Small intestine (tissue), 7 donors: ENCODE measurements around the gene CARD9. TPM values are rescaled to one million over a fixed set of nuclear protein-coding genes. Genes with fewer than 3 reads are reported as not detected.

Experiments
- DNase-seq, 2 donors: peaks; one replicate each; pipeline versions ENCODE4 v3.0.0 to v3.0.0-alpha.2; 2013
- FAIRE-seq: peaks from 2 replicates; lab custom pipeline; 2012; peaks lifted over from hg19 to GRCh38; lab: Jason Lieb, UNC
- H3K27ac ChIP-seq, 3 donors: one replicate each; pipeline ENCODE4 v1.5.1; 2013; ENCODE audit warnings: low read length in 2 of 3, mild to moderate bottlenecking in 2 of 3, control low read depth in 1 of 3, inconsistent platforms in 1 of 3, low read depth in 1 of 3, moderate library complexity in 1 of 3
- H3K27me3 ChIP-seq, 3 donors: one replicate each; pipeline ENCODE4 v1.6.1; 2013; ENCODE audit warnings: low read length in 3 of 3, inconsistent platforms in 1 of 3; ENCODE audit not compliant: control insufficient read depth in 3 of 3, insufficient read depth in 3 of 3
- H3K36me3 ChIP-seq, 3 donors: one replicate each; pipeline ENCODE4 v1.6.1; 2013; ENCODE audit warnings: low read length in 3 of 3, inconsistent platforms in 1 of 3, low read depth in 1 of 3, mild to moderate bottlenecking in 1 of 3, moderate library complexity in 1 of 3; ENCODE audit not compliant: control insufficient read depth in 3 of 3, insufficient read depth in 2 of 3
- H3K4me1 ChIP-seq, 3 donors: one replicate each; pipeline ENCODE4 v1.6.1; 2013; ENCODE audit warnings: low read length in 2 of 3, inconsistent platforms in 1 of 3, low read depth in 1 of 3, mild to moderate bottlenecking in 1 of 3, moderate library complexity in 1 of 3; ENCODE audit not compliant: control insufficient read depth in 3 of 3, insufficient read depth in 2 of 3
- H3K4me3 ChIP-seq, 3 donors: one replicate each; pipeline ENCODE4 v1.5.1; 2013; ENCODE audit warnings: low read length in 3 of 3, control low read depth in 1 of 3, inconsistent platforms in 1 of 3, low read depth in 1 of 3, mild to moderate bottlenecking in 1 of 3, moderate library complexity in 1 of 3
- H3K9me3 ChIP-seq, 2 donors: one replicate each; pipeline ENCODE4 v1.6.1; 2013; ENCODE audit warnings: low read depth in 1 of 2, low read length in 1 of 2; ENCODE audit not compliant: control insufficient read depth in 2 of 2, insufficient read depth in 1 of 2
- WGBS, 3 donors: extraction: QIAGEN DNeasy Blood & Tissue Kit; methylation state at CpG; one replicate each; pipeline ENCODE4 v1.1.7; 2013; 5-methylcytosine and 5-hydroxymethylcytosine counted together
- polyA plus RNA-seq, 4 donors: library from polyadenylated mRNA; stranded (reverse) in 3 of 4; unstranded in 1 of 4; fragments of 200-250 nt in 3 of 4; fragments of 120-200 nt in 1 of 4; gene quantifications; one replicate each; pipeline versions ENCODE4 v1.2.1 to v1.2.3, GENCODE V29; 2013
- donor health status: healthy with polysubstance abuse.
- donor health status: control.
- donor health status: control.
- donor health status: Bipolar disorder and iron deficiency.
- donor health status: healthy.

CARD9 gene
- polyA plus RNA-seq, 4 donors = 1.8 to 3.8 (median 2.3) TPM

GRCh38 chr9:136367296-136368145 is 5.9 kb downstream of the CARD9 start:
- H3K36me3 ChIP-seq = peaks cover 0 to 2% (median 0%) of the 10 kb centered on the region in 3 donors
- H3K27me3 ChIP-seq = peaks cover 0 to 12% (median 0%) of the 10 kb centered on the region in 3 donors
- peaks cover 0 to 20% (median 2%) of the 10 kb centered on the region in 3 donors for H3K4me1 ChIP-seq
- FAIRE-seq = no peak
- 80 to 87% (median 84%) methylated on average over 39 to 45 of the region's 45 CpGs for WGBS, 3 donors
- no peak overlapping the region for H3K4me3 ChIP-seq
- no peak for DNase-seq
- H3K9me3 ChIP-seq = peaks cover 0 to 2% of the 10 kb centered on the region in 2 donors
- no peak overlapping the region for H3K27ac ChIP-seq

- H3K4me1 ChIP-seq = peaks cover 0 to 22% (median 0%) of the 10 kb centered on the region in 3 donors
- H3K4me3 ChIP-seq = no peak overlapping the region
- peaks cover 0 to 12% (median 0%) of the 10 kb centered on the region in 3 donors for H3K27me3 ChIP-seq
- FAIRE-seq (no peak), DNase-seq (no peak)
- H3K27ac ChIP-seq = no peak overlapping the region
- 86 to 92% (median 89%) methylated on average over 8 to 9 of the region's 9 CpGs for whole genome bisulfite sequencing, 3 donors
- peaks cover 0 to 2% of the 10 kb centered on the region in 2 donors for H3K9me3 ChIP-seq
- H3K36me3 ChIP-seq = peaks cover 0 to 9% (median 0%) of the 10 kb centered on the region in 3 donors
Measured at GRCh38 chr9:136366826-136367225, 6.6 kb downstream of the CARD9 start.

DNA sequence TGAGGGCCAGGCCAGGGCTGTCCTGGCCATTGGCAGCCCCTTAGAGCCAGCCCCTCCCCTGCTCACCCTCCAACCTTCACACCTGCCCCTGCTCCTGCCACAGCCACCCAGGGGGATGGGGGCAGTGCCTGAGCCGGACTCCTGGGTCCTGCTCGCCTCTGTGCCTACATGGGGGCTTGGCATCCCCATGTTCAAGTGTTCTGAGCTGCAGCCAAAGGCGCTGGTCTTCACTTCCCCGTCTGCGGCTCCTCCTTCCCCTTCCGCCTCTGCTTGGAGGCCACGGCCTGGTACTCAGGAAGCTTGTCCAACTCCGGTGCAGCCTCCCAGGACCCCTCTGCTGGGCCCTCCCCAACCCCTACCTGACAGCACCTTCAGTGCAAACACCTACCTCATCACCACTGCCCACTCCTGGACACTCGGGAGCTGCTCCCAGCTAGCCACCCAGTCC is 7.7 kb downstream of the CARD9 start:
- Histone ChIP-seq H3K4me3 (no peak overlapping the region), H3K9me3 (peaks cover 0 to 2% of the 10 kb centered on the region in 2 donors), H3K27ac (no peak overlapping the region), H3K4me1 (peaks cover 0 to 31% (median 0%) of the 10 kb centered on the region in 3 donors), H3K27me3 (peaks cover 0 to 12% (median 0%) of the 10 kb centered on the region in 3 donors), H3K36me3 (peaks cover 0 to 19% (median 0%) of the 10 kb centered on the region in 3 donors)
- WGBS, 3 donors = 59 to 63% (median 59%) methylated on average over 9 of the region's 9 CpGs
- DNase-seq (no peak), FAIRE-seq (no peak)

GRCh38 chr9:136364942-136365774 is 8.3 kb downstream of the CARD9 start:
- Histone ChIP-seq H3K27ac (no peak overlapping the region), H3K4me3 (no peak overlapping the region), H3K4me1 (peaks cover 0 to 32% (median 0%) of the 10 kb centered on the region in 3 donors), H3K27me3 (peaks cover 0 to 12% (median 0%) of the 10 kb centered on the region in 3 donors), H3K9me3 (peaks cover 0 to 2% of the 10 kb centered on the region in 2 donors), H3K36me3 (peaks cover 0 to 24% (median 0%) of the 10 kb centered on the region in 3 donors)
- no peak for FAIRE-seq
- no peak for DNase-seq
- WGBS, 3 donors = 67 to 78% (median 70%) methylated on average over 27 to 31 of the region's 31 CpGs

DNA sequence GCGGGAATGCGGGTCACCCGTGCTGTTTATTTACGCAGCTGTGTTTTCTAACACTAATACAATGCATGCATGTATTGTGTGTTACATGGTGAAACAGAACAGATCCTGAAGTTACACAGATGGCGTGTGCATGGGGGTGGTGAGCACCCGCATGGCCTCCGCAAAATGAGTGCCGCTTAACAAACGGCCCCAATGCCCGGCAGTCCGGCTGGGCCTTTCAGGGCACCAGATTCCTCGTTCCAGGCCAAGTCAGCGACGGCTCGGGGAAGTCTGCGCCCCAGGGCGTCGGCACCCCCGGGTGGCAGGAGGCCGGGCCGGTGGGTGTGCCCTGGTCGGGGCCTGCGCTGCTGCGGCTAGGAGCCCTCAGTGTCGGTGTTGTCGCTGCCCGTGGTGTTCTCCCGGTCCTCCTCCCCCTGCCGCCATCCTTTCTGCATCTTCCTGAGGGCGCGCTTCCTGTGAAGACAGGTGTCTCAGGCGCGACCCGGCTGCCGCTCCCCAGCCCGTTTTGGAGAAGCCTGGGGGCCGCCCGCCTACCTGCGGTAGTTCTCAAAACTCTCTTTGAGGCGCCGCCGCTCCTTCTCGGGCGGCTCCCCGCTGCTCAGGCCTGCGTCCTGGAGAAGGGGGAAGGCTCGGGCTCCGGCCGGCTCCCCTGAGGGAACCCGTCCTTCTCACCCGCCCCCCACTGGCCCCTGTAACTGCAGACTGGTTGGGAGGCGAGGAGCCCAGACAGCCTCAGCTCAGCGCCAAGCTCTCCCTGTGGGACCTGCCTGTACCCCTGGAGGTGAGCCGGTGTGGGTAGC is 9.3 kb downstream of the CARD9 start:
- no peak overlapping the region for H3K4me3 ChIP-seq
- 40 to 41% (median 41%) methylated on average over 49 to 54 of the region's 54 CpGs for WGBS, 3 donors
- H3K27me3 ChIP-seq = peaks cover 0 to 12% (median 0%) of the 10 kb centered on the region in 3 donors
- no peak for DNase-seq
- no peak overlapping the region for H3K27ac ChIP-seq
- peaks cover 0 to 2% of the 10 kb centered on the region in 2 donors for H3K9me3 ChIP-seq
- H3K4me1 ChIP-seq = peaks cover 0 to 32% (median 0%) of the 10 kb centered on the region in 3 donors
- no peak for FAIRE-seq
- H3K36me3 ChIP-seq = peaks cover 0 to 33% (median 0%) of the 10 kb centered on the region in 3 donors

DNA sequence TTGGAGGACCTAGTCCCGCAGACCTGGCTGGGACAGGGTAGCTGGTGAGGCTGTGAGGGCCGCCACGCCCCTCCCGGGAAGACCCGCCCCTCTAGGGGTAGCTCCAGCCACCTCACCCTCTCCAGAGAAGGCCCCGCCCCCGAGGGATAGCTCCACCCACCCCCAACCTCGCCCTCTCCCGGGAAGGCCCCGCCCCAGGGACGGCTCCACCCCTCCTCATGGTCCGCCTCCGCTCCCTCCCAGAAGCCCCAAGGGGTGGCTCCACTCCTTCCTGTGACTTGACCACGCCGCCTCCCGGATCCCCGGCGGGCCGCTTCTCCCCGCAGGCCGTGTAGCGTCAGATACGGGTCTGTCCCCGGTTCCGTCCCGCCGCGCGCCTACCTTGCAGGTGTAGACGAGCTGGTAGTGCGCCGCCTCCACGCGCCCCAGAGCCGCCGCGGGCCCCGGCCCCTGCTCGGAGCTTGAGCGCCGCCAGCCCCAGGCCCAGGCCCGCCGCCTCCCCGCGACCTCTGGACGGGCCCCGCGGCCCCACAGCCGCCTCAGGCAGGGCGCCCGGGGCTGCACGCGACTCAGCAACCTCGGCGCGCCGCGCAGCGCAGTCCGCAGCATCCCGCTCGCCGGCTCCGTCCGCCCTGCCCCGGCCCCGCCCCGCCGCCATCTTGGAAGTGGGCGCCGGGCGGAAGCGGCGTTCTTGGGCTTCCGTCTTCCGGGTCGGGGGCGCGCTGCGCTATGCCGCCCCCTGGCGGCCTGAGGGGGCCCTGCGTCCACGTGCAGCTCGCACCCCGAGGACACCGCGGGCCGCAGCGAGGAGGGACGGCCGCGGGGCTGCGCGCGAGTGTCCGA is 10.1 kb downstream of the CARD9 start, which contains the start of gene DNLZ:
DNLZ (minus strand) TSS at position 639 of the 843 bp plus-strand sequence; CDS start at position 609, 30 bp downstream.
- WGBS, 3 donors = 1% methylated on average over 56 to 97 of the region's 97 CpGs
- FAIRE-seq (no peak), DNase-seq (peak; percentile 96)
- H3K27me3 ChIP-seq = peaks cover 0 to 12% (median 0%) of the 10 kb centered on the region in 3 donors
- H3K4me1 ChIP-seq = peaks cover 0 to 32% (median 0%) of the 10 kb centered on the region in 3 donors
- peak within 1 kb of the TSS; percentile 81 to 96 (median 88) for H3K27ac ChIP-seq
- peaks cover 0 to 41% (median 0%) of the 10 kb centered on the region in 3 donors for H3K36me3 ChIP-seq
- H3K9me3 ChIP-seq = peaks cover 0 to 2% of the 10 kb centered on the region in 2 donors
- peak within 1 kb of the TSS; percentile 67 to 94 (median 90) for H3K4me3 ChIP-seq

- Histone ChIP-seq H3K27me3 (peaks cover 0 to 12% (median 0%) of the 10 kb centered on the region in 3 donors), H3K4me3 (no peak overlapping the region), H3K36me3 (peaks cover 0 to 50% (median 0%) of the 10 kb centered on the region in 3 donors), H3K4me1 (peaks cover 0 to 32% (median 0%) of the 10 kb centered on the region in 3 donors), H3K27ac (peak overlapping the region in 2 of 3 donors; percentile 60 to 75), H3K9me3 (peaks cover 0 to 2% of the 10 kb centered on the region in 2 donors)
- FAIRE-seq (no peak), DNase-seq (no peak)
- WGBS, 3 donors = 67 to 77% (median 71%) methylated on average over 6 of the region's 6 CpGs
Measured at GRCh38 chr9:136362450-136362784, 11.1 kb downstream of the CARD9 start.
